GM12865 (cell line): ENCODE data around the gene C16orf89.
A peak's percentile ranks its signal among the peaks of the same experiment; 100 is the strongest.
"Not testable (repeated sequence)": the region's sequence is repeated elsewhere in the genome, so short reads cannot be mapped to it uniquely, and the experiment has no call there.

Source experiments
- DNase-seq: peaks from one replicate; pipeline ENCODE4 v3.0.0; 2010; ENCODE audit warnings: low read depth
- H3K4me3 ChIP-seq: 2 replicates; pipeline ENCODE4 v1.5.1; 2011; ENCODE audit warnings: mild to moderate bottlenecking, low read depth, low read length, control low read depth
- TF ChIP-seq, protein P1 (sequence below): IDR thresholded peaks from 2 replicates; pipeline ENCODE4 v1.5.1; 2011; ENCODE audit warnings: low read length, control low read depth, low read depth, inconsistent platforms; ENCODE audit not compliant: insufficient read depth; ENCODE audit errors: missing control alignments

C16orf89 gene

DNA sequence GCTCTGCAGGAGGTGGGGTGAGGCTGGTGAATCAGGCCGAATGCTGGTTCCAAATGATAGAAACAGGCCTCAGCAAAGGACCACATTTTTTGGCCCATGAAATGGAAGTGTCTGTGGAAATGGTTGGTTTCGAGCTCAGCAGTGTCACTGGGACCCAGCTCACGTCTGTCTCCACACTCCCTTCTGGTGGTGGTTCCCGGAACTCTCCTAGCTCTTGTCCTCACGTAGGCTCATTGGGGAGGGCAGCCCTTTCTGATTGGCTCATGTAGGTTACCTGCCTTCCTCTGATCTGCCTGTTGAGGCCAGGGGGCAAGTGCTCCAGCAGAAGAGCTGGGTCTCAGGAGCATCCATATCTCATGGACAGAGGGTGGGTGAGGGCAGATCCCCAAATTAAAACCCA lies 9.9 kb upstream of the C16orf89 start:
- H3K4me3 ChIP-seq = no peak overlapping the region
- TF ChIP-seq, protein P1, sequence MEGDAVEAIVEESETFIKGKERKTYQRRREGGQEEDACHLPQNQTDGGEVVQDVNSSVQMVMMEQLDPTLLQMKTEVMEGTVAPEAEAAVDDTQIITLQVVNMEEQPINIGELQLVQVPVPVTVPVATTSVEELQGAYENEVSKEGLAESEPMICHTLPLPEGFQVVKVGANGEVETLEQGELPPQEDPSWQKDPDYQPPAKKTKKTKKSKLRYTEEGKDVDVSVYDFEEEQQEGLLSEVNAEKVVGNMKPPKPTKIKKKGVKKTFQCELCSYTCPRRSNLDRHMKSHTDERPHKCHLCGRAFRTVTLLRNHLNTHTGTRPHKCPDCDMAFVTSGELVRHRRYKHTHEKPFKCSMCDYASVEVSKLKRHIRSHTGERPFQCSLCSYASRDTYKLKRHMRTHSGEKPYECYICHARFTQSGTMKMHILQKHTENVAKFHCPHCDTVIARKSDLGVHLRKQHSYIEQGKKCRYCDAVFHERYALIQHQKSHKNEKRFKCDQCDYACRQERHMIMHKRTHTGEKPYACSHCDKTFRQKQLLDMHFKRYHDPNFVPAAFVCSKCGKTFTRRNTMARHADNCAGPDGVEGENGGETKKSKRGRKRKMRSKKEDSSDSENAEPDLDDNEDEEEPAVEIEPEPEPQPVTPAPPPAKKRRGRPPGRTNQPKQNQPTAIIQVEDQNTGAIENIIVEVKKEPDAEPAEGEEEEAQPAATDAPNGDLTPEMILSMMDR = no peak
- DNase-seq = no peak

DNA sequence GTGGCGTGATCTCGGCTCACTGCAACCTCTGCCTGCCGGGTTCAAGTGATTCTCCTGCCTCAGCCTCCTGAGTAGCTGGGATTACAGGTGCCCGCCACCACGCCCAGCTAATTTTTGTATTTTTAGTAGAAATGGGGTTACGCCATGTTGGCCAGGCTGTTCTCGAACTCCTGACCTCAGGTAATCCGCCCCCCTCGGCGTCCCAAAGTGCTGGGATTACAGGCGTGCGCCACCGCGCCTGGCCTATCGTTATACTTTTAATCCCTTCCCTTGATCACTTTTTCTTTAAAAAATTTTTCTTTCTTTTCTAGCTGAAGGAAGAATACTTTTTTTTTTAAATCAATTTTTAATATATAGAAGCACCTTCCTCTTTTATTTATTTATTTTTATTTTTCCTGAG lies 8.0 kb upstream of the C16orf89 start:
- DNase-seq, H3K4me3 ChIP-seq: not testable (repeated sequence)

DNA sequence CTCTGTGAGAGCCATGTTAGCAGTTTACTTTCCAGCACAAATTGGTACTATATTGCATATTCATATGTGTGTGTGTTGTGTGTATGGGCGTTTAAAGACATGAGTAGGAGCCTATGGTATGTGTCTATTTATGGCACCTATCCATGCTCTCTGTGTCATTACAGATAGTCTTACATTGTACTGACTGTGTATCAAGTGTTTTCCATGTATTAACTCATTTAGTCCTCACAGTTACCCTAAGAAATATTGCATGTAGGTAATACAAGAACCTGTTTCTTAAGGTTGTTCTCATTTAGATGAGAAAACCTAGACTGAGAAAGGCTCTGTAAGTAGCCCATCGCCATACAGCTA lies 7.5 kb upstream of the C16orf89 start:
- H3K4me3 ChIP-seq = no peak overlapping the region
- TF ChIP-seq, protein P1 = no peak
- DNase-seq = no peak

DNA sequence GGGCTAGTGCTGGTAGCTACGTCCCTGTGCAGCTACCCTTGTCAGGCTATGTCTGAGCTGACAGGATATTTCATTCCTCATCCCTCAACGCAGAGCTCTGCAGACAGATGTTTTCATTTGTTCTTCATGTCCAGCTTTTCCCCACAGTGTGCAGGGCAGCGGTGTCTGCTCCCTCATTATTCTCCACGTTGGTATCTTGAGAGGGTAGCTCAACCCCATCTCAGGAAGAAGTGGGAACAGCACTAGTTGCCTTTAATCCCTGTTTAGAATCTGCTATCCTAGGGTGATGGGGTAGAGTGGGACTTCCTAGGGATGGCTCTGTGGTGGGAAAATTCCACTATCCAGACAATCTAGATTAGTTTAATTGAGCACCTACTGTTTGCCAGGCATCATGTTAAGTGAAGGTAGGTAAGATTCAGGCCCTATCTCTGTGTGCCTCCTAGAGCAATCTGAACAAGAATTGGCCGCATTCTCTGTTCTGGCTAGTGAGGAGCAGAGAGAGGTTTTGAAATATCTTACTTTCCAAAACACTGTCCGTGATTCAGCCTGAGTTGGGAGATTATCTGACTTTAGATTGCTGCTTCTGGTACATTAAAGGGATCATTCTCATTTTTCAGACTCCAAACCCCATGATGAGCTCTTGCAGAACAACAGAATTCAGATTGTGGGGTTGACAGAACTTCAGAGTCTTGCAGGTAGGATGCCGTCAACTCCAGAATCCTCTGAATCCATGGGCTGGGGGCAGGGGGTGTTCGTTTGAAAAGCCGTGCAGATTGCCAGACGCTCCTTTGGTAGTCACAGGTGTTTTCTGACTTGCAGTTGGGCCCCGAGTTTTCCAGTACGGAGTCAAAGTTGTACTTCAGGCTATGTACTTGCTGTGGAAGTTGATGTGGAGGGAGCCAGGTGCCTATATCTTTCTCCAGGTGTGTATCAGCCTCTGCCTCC lies 6.8 kb upstream of the C16orf89 start:
- TF ChIP-seq, protein P1 = no peak
- DNase-seq = no peak
- peak overlapping the region; percentile 71 for H3K4me3 ChIP-seq

DNA sequence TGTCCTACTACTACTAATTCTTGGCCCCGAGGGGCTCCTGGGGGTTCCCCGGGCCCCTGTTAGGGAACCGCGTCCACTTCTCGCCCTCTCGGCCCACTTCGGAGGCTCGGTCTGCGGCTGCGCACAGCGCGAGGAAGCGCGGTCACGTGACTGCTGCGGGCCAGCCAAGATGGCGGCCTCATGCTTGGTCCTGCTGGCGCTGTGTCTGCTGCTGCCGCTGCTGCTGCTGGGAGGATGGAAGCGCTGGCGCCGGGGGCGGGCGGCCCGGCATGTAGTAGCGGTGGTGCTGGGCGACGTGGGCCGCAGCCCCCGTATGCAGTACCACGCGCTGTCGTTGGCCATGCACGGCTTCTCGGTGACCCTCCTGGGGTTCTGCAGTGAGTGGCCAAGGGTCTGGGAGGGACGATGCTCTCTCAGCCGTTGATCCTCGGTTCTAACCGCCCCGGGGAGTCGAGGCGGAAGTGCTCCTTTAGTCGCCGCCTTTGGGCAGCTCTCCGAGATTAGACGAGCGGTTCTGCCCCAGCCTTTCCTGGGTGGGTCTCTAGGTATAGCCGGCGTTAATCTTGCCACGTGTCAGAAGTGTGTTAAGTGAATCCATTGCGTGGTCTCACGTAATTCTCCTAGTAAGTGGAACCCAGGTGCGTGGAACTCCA lies 6.1 kb upstream of the C16orf89 start, which contains the start of gene ALG1:
TSS of gene ALG1 (plus strand) at position 163 of the 653 bp plus-strand sequence. CDS start at position 170, 7 bp downstream.
- peak; percentile 94 for DNase-seq
- peak within 1 kb of the TSS; percentile 71 for H3K4me3 ChIP-seq
- TF ChIP-seq, protein P1 = no peak

DNA sequence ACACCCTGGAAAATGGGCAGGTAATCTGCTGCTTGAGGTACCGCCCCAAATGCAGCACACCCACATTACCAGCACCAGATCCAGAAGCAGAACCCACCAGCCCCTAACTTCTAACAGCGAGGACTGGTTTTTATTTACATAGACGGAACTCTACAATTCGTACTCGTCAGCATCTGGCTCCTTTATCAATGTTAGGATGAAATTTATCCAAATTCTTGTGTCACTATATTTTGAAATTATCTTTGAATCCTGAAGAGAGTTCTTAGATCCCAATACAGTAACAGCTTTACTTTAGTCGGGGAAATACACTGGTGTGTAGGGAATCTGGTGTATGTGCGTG lies 5.6 kb upstream of the C16orf89 start:
- no peak for DNase-seq
- H3K4me3 ChIP-seq = peak overlapping the region; percentile 71
- TF ChIP-seq, protein P1 = no peak

DNA sequence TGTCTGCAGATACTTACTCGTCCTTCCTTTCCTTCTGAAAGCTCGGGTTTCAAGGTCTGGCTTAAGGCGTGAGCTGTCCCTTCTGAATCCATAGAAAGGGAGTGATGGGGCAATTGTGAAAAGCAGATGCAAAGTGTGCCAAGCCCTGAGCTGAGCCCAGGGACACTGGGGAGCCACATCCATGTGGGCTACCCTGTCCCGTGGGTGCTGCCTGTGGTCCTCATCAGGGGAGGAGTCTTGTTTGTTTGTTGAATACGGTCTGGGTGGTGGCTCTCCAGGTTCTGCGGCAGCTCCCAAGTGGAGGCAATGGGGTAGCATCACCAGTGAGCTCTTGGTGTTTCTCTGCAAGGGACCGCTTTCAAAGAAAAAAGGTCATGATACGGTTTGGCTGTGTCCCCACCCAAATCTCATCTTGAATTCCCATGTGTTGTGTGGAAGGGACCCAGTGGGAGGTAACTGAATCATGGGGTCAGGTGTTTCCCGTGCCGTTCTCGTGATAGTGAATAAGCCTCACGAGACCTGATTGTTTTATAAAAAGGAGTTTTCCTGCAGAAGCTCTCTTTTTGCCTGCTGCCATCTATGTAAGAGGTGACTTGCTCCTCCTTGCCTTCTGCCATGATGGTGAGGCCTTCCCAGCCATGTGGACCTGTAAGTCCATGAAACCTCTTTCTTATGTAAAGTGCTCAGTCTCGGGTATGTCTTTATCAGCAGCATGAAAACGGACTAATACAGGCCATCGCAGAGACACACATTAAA lies 4.9 kb upstream of the C16orf89 start:
- TF ChIP-seq, protein P1 = no peak
- DNase-seq = no peak
- no peak overlapping the region for H3K4me3 ChIP-seq
